ENCODE data around the gene FAM168B. TPM values are rescaled to one million over a fixed set of nuclear protein-coding genes. Genes with fewer than 3 reads are reported as not detected.

The FAM168B gene
- total and polyA plus RNA-seq, 2 of the 13 experiments (the other 11 are each of a cell fraction or from before 2014, with no cell fraction given): 64.5 to 113 TPM

GRCh38 chr2:131058214-131058843 lies 34.9 kb downstream of the FAM168B start:
- H3K36me3 ChIP-seq (replicated peaks in 1 of 2; ENCODE audit: control insufficient read depth in 1 of 2, insufficient read depth in 2 of 2, low read length in 2 of 2): peaks cover 31 to 83% of the 10 kb centered on the region in 2 experiments
- H3K27ac ChIP-seq (ENCODE audit: extremely low read length, insufficient read depth, low read length): no peak overlapping the region
- peaks cover 41% of the 10 kb centered on the region for H4K20me1 ChIP-seq (ENCODE audit: insufficient read depth, low read length)
- peaks cover 77% of the 10 kb centered on the region for H3K79me2 ChIP-seq (ENCODE audit: insufficient read depth, low read length)
- no peaks in the 10 kb centered on the region for H3K4me1 ChIP-seq (ENCODE audit: insufficient read depth, low read length)
- no peaks in the 10 kb centered on the region for H3K27me3 ChIP-seq (ENCODE audit: control insufficient read depth in 1 of 2, insufficient read depth in 2 of 2, low read length in 2 of 2)
- H3K9ac ChIP-seq (ENCODE audit: insufficient read depth, low read depth, low read length): no peak overlapping the region
- H3K4me3 ChIP-seq (replicated peaks in 1 of 3; ENCODE audit: insufficient read depth in 1 of 3, low read depth in 2 of 3, low read length in 3 of 3): no peak overlapping the region
- ChIA-PET POLR2A (no interaction called here), CTCF (ENCODE audit: low intra/inter-chr PET ratio, low total read pairs) (no interaction called here)
- WGBS (ENCODE audit: low lambda C conversion rate): 96% methylated on average over 8 of the region's 8 CpGs
- ATAC-seq (no peak), FAIRE-seq (no peak), DNase-seq (ENCODE audit: low spot score) (no peak)
- in situ Hi-C loops (cut with HindIII; ENCODE audit: extremely low pct_ligation_motif_present, low pct_unique_long_range_greater_than_20kb) (no loop called here), intact Hi-C loops (cut with micrococcal nuclease; ENCODE audit: unreplicated experiment) (no loop called here)
- TF ChIP-seq ZSCAN31 (CRISPR knock-in tag; IDR thresholded peaks at IDR 0.05; ENCODE audit: low read depth) (no peak), ZNF597 (CRISPR knock-in tag; IDR thresholded peaks at IDR 0.05) (no peak), HOXA3 (CRISPR knock-in tag; IDR thresholded peaks at IDR 0.05) (no peak), ZNF816 (CRISPR knock-in tag; IDR thresholded peaks at IDR 0.05; ENCODE audit: borderline replicate concordance) (no peak), CREM (IDR thresholded peaks at IDR 0.05) (no peak), CREM (CRISPR knock-in tag; IDR thresholded peaks at IDR 0.05) (no peak), RBFOX2 (IDR thresholded peaks at IDR 0.05; ENCODE audit: low read depth, low read length) (no peak), ZNF318 (CRISPR knock-in tag; IDR thresholded peaks at IDR 0.05) (no peak), NFIB (CRISPR knock-in tag; IDR thresholded peaks at IDR 0.05; ENCODE audit: borderline replicate concordance) (no peak)
- no peak overlapping the region for H2AFZ ChIP-seq (ENCODE audit: low read length)
- H3K9me3 ChIP-seq (ENCODE audit: low read length): no peaks in the 10 kb centered on the region
- no TSS peak for BruUV-seq (replicated peaks)
- H3K4me2 ChIP-seq (ENCODE audit: low read depth, low read length): no peak overlapping the region

Data from HepG2 (cell line).